Thyroid gland (tissue), 4 donors: Measurements from ENCODE around the gene PRKCI.

Experiments
- CTCF ChIP-seq, 6 experiments: fragments of 200-600 bp in 3 of 6; fragments of 450-650 bp in 3 of 6; sonication (generic) in 3 of 6; IDR thresholded peaks; one replicate each; pipeline ENCODE4 v1.5.1; 2016 to 2019; ENCODE audit warnings: antibody characterized with exemption in 6 of 6, mild to moderate bottlenecking in 2 of 6, inconsistent platforms in 1 of 6, moderate library complexity in 1 of 6
- POLR2A ChIP-seq, 2 donors: fragments of 450-650 bp; IDR thresholded peaks; one replicate each; pipeline ENCODE4 v1.6.1; 2017; ENCODE audit warnings: antibody characterized with exemption in 2 of 2, mild to moderate bottlenecking in 2 of 2, moderate library complexity in 1 of 2

GRCh38 chr3:170258105-170258487 lies 35.9 kb downstream of the PRKCI start:
- TF ChIP-seq POLR2A (IDR thresholded peaks at IDR 0.05) (no peak), CTCF (IDR thresholded peaks at IDR 0.05) (no peak)
